NCI-H2107 (cell line): ENCODE measurements around the gene UBAP2L.

Experiments
- DNase-seq: peaks from one replicate; lab custom pipeline; 2025; lab: John Stamatoyannopoulos, UW

UBAP2L gene

GRCh38 chr1:154220071-154220969 lies at the start of gene UBAP2L:
Gene UBAP2L, plus strand, starts transcription at chr1:154220955. Its CDS starts 4,169 bp downstream, at chr1:154225124.
- DNase-seq, result peak; percentile 100

- no peak for DNase-seq
Measured at GRCh38 chr1:154171223-154171583, 49.6 kb upstream of the UBAP2L start.

- DNase-seq, result no peak
Measured at GRCh38 chr1:154171880-154172279, 48.9 kb upstream of the UBAP2L start.

- no peak for DNase-seq
Measured at GRCh38 chr1:154174654-154175053, 46.1 kb upstream of the UBAP2L start.

- DNase-seq, result no peak
Measured at GRCh38 chr1:154176337-154176736, 44.4 kb upstream of the UBAP2L start.

- no peak for DNase-seq
Measured at GRCh38 chr1:154178013-154178412, 42.7 kb upstream of the UBAP2L start.

- DNase-seq, result no peak
Measured at GRCh38 chr1:154178911-154179811, 41.6 kb upstream of the UBAP2L start.

- DNase-seq, result no peak
Measured at GRCh38 chr1:154179946-154180687, 40.6 kb upstream of the UBAP2L start.

- no peak for DNase-seq
Measured at GRCh38 chr1:154181944-154182343, 38.8 kb upstream of the UBAP2L start.

GRCh38 chr1:154182344-154183045 lies 38.3 kb upstream of the UBAP2L start:
- DNase-seq, result no peak

- DNase-seq, result peak; percentile 99
Measured at GRCh38 chr1:154183046-154183915, 37.5 kb upstream of the UBAP2L start.

GRCh38 chr1:154186177-154186576 lies 34.6 kb upstream of the UBAP2L start:
- DNase-seq, result peak; percentile 57

GRCh38 chr1:154186852-154187501 lies 33.8 kb upstream of the UBAP2L start:
- no peak for DNase-seq

- DNase-seq, result no peak
Measured at GRCh38 chr1:154190550-154190949, 30.2 kb upstream of the UBAP2L start.

GRCh38 chr1:154191990-154192461 lies 28.7 kb upstream of the UBAP2L start, which contains the start of gene TPM3:
Gene TPM3, minus strand, starts transcription at chr1:154192100. Its CDS starts 82 bp downstream, at chr1:154192018.
- DNase-seq, result no peak

- DNase-seq, result no peak
Measured at GRCh38 chr1:154192476-154192875, 28.3 kb upstream of the UBAP2L start.

GRCh38 chr1:154193821-154194220 lies 26.9 kb upstream of the UBAP2L start:
- DNase-seq, result peak; percentile 50

- DNase-seq, result peak; percentile 12
Measured at GRCh38 chr1:154198756-154199562, 21.8 kb upstream of the UBAP2L start.

- no peak for DNase-seq
Measured at GRCh38 chr1:154199563-154199879, 21.2 kb upstream of the UBAP2L start.
